ENCODE results near the gene NME7. TPM values are rescaled to one million over a fixed set of nuclear protein-coding genes. Genes with fewer than 3 reads are reported as not detected.

The NME7 gene
- total and polyA plus RNA-seq, 2 experiments from 2014 or later = 39.1 to 48.5 TPM

- TF ChIP-seq REST (IDR thresholded peaks at IDR 0.05; ENCODE audit: unreplicated experiment) (no peak), CREB1 (CRISPR knock-in tag; IDR thresholded peaks at IDR 0.05; ENCODE audit: low read depth) (no peak), STAT1 (IDR thresholded peaks at IDR 0.05; ENCODE audit: unreplicated experiment) (no peak)
Measured at GRCh38 chr1:169119405-169119804, 248.2 kb downstream of the NME7 start (continued).

- H3K27me3 ChIP-seq (ENCODE audit: insufficient read depth) = no peaks in the 10 kb centered on the region
- H3K79me2 ChIP-seq (replicated peaks; ENCODE audit: insufficient read depth) = peaks cover 76% of the 10 kb centered on the region
- H3K27me3 Mint-ChIP-seq (ENCODE audit: insufficient read depth, low read depth, poor library complexity) = peaks cover 6% of the 10 kb centered on the region
- peaks cover 13% of the 10 kb centered on the region for H3K4me1 ChIP-seq (ENCODE audit: insufficient read depth)
- ATAC-seq = no peak
- H3F3A ChIP-seq (replicated peaks; ENCODE audit: low read depth) = no peaks in the 10 kb centered on the region
- peaks cover 19% of the 10 kb centered on the region for H3K4me1 Mint-ChIP-seq
- no peak overlapping the region for H3K27ac Mint-ChIP-seq
- peaks cover 3% of the 10 kb centered on the region; the same call in 1 of the 2 replicates for H3K36me3 ChIP-seq (ENCODE audit: insufficient read depth)
- peaks cover 6% of the 10 kb centered on the region for H4K20me1 ChIP-seq (replicated peaks; ENCODE audit: insufficient read depth)
- peaks cover 42% of the 10 kb centered on the region for H3K36me3 Mint-ChIP-seq (ENCODE audit: low read depth)
- H3K4me3 Mint-ChIP-seq = no peak overlapping the region
- no peaks in the 10 kb centered on the region for H3K9me2 ChIP-seq (ENCODE audit: insufficient read depth)
- H2AFZ ChIP-seq = no peak overlapping the region
- no peaks in the 10 kb centered on the region for H3K9me3 Mint-ChIP-seq
- no peak overlapping the region for H3K4me3 ChIP-seq
- DNase-seq (ENCODE audit: low spot score) = no peak
- no peak overlapping the region for H3K27ac ChIP-seq (ENCODE audit: low read depth)
- H3K4me2 ChIP-seq = no peak overlapping the region
- TF ChIP-seq STAT1 (IDR thresholded peaks at IDR 0.05; ENCODE audit: unreplicated experiment) (no peak), ZNF114 (CRISPR knock-in tag; IDR thresholded peaks at IDR 0.05) (no peak), POLR2AphosphoS5 (IDR thresholded peaks at IDR 0.05; ENCODE audit: low read depth) (no peak), ZNF331 (CRISPR knock-in tag; IDR thresholded peaks at IDR 0.05; ENCODE audit: low read depth) (no peak), ZNF462 (CRISPR knock-in tag; IDR thresholded peaks at IDR 0.05) (no peak), CREB1 (CRISPR knock-in tag; IDR thresholded peaks at IDR 0.05; ENCODE audit: low read depth) (no peak), REST (IDR thresholded peaks at IDR 0.05; ENCODE audit: unreplicated experiment) (no peak), EZH2phosphoT487 (IDR thresholded peaks at IDR 0.05; ENCODE audit: unreplicated experiment) (no peak), JUNB (IDR thresholded peaks at IDR 0.05; ENCODE audit: unreplicated experiment) (no peak), ETS1 (IDR thresholded peaks at IDR 0.05) (no peak), EZH2 (IDR thresholded peaks at IDR 0.05; ENCODE audit: low read depth, unreplicated experiment) (no peak)
Measured at GRCh38 chr1:169118227-169118626, 249.4 kb downstream of the NME7 start.
